HEK293T (cell line): ENCODE measurements around the gene ABR.

Source experiments
- CTCF ChIA-PET: fragments of 350-600 bp; formaldehyde crosslinking; extraction: SDS; loops from one replicate; lab custom pipeline; 2021; ENCODE audit warnings: antibody characterized with exemption, inconsistent platforms; lab: Yijun Ruan, JAX
- POLR2A ChIA-PET: fragments of 350-600 bp; formaldehyde crosslinking; extraction: SDS; loops from one replicate; lab custom pipeline; 2020; ENCODE audit warnings: antibody characterized with exemption, inconsistent platforms; lab: Yijun Ruan, JAX
- DNase-seq: peaks from one replicate; pipeline ENCODE4 v3.0.0; 2012; ENCODE audit warnings: mixed read lengths; ENCODE audit errors: extremely low spot score
- ARNT ChIP-seq: fragments of 450-650 bp; IDR thresholded peaks from 2 replicates; pipeline ENCODE4 v1.6.1; 2017; ENCODE audit warnings: mild to moderate bottlenecking
- BHLHE40 ChIP-seq: fragments of 450-650 bp; IDR thresholded peaks from 2 replicates; pipeline ENCODE4 v1.6.1; 2016; ENCODE audit warnings: mild to moderate bottlenecking, moderate library complexity, borderline replicate concordance
- CTBP1 ChIP-seq: fragments of 450-650 bp; IDR thresholded peaks from 2 replicates; pipeline ENCODE4 v1.6.1; 2016; ENCODE audit warnings: borderline replicate concordance
- ELF4 ChIP-seq: fragments of 450-650 bp; IDR thresholded peaks from 2 replicates; pipeline ENCODE4 v1.6.1; 2017; ENCODE audit warnings: antibody characterized with exemption
- FOXA1 ChIP-seq: fragments of 450-650 bp; IDR thresholded peaks from 2 replicates; pipeline ENCODE4 v1.6.1; 2016; ENCODE audit warnings: mild to moderate bottlenecking
- FOXK2 ChIP-seq: fragments of 450-650 bp; IDR thresholded peaks from 2 replicates; pipeline ENCODE4 v1.6.1; 2016; ENCODE audit warnings: mild to moderate bottlenecking
- FOXM1 ChIP-seq: fragments of 450-650 bp; IDR thresholded peaks from 2 replicates; pipeline ENCODE4 v1.6.1; 2017; ENCODE audit warnings: mild to moderate bottlenecking, borderline replicate concordance
- HDGF ChIP-seq: fragments of 450-650 bp; IDR thresholded peaks from 2 replicates; pipeline ENCODE4 v1.6.1; 2017; ENCODE audit warnings: antibody characterized with exemption, borderline replicate concordance
- L3MBTL2 ChIP-seq: fragments of 450-650 bp; conservative IDR thresholded peaks from 2 replicates; pipeline ENCODE4 v1.6.1; 2016; ENCODE audit warnings: mild to moderate bottlenecking
- LEF1 ChIP-seq: fragments of 450-650 bp; IDR thresholded peaks from 2 replicates; pipeline ENCODE4 v1.6.1; 2017; ENCODE audit warnings: mild to moderate bottlenecking, borderline replicate concordance
- NFRKB ChIP-seq: fragments of 450-650 bp; IDR thresholded peaks from 2 replicates; pipeline ENCODE4 v1.6.1; 2016; ENCODE audit warnings: mild to moderate bottlenecking, moderate library complexity
- SP1 ChIP-seq: fragments of 450-650 bp; IDR thresholded peaks from 2 replicates; pipeline ENCODE4 v1.6.1; 2017
- SUZ12 ChIP-seq: fragments of 450-650 bp; IDR thresholded peaks from 2 replicates; pipeline ENCODE4 v1.6.1; 2016; ENCODE audit warnings: mild to moderate bottlenecking
- TARDBP ChIP-seq: fragments of 450-650 bp; IDR thresholded peaks from 2 replicates; pipeline ENCODE4 v1.6.1; 2016
- ZNF384 ChIP-seq: fragments of 450-650 bp; IDR thresholded peaks from 2 replicates; pipeline ENCODE4 v1.6.1; 2016
- TF ChIP-seq, protein P1 (sequence below): fragments of 450-650 bp; IDR thresholded peaks from 2 replicates; pipeline ENCODE4 v1.6.1; 2016

The ABR gene

GRCh38 chr17:1179818-1180742, at the start of gene ABR:
ABR (minus strand) TSS chr17:1179981; CDS start chr17:1179727, 254 bp downstream.
- TF ChIP-seq CTBP1 = no peak
- no peak for TF ChIP-seq BHLHE40
- TF ChIP-seq ELF4 = no peak
- TF ChIP-seq NFRKB = no peak
- TF ChIP-seq L3MBTL2 = no peak
- no peak for TF ChIP-seq FOXA1
- TF ChIP-seq TARDBP = no peak
- TF ChIP-seq ARNT = no peak
- DNase-seq = peak; percentile 79
- CTCF ChIA-PET = no interaction called here
- POLR2A ChIA-PET = no interaction called here

DNA sequence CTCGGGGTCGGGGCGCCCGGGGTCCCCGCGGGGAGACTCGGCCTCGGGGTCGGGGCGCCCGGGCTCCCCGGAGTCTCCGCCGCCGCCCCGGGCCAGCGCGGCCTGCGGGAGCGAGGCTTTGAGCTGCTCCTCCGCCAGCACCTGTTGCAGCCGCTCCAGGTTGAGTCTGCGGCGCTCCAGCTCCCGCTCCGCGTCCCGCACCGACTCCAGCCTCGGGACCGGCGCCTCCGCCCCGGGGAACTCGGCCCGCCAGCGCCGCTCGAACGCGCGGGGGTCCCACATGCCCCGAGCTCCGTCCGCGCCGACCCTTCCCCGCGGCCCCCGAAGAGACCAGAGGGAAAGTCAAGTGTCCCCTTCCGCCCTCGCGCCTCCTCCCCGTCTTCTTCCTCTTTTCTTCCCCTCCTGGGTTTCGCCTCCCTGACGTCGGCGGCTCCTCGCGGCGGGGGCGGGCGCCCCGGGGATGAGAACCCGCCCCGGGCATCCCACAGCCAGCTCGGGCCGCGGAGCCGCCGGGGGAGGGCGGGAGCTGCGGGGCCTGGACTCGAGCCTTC, 49.6 kb upstream of the ABR start:
- ChIA-PET POLR2A (interaction anchor here (0.6 to 1.5 kb wide), 8 partner anchors 10 to 488 kb away, joined by 3 to 7 read pairs (median 4); no protein-coding TSS in a partner anchor), CTCF (no interaction called here)
- TF ChIP-seq TARDBP (no peak), CTBP1 (no peak), SP1 (no peak), HDGF (no peak), FOXA1 (no peak), LEF1 (no peak)
- TF ChIP-seq, protein P1, sequence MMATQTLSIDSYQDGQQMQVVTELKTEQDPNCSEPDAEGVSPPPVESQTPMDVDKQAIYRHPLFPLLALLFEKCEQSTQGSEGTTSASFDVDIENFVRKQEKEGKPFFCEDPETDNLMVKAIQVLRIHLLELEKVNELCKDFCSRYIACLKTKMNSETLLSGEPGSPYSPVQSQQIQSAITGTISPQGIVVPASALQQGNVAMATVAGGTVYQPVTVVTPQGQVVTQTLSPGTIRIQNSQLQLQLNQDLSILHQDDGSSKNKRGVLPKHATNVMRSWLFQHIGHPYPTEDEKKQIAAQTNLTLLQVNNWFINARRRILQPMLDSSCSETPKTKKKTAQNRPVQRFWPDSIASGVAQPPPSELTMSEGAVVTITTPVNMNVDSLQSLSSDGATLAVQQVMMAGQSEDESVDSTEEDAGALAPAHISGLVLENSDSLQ = no peak

DNA sequence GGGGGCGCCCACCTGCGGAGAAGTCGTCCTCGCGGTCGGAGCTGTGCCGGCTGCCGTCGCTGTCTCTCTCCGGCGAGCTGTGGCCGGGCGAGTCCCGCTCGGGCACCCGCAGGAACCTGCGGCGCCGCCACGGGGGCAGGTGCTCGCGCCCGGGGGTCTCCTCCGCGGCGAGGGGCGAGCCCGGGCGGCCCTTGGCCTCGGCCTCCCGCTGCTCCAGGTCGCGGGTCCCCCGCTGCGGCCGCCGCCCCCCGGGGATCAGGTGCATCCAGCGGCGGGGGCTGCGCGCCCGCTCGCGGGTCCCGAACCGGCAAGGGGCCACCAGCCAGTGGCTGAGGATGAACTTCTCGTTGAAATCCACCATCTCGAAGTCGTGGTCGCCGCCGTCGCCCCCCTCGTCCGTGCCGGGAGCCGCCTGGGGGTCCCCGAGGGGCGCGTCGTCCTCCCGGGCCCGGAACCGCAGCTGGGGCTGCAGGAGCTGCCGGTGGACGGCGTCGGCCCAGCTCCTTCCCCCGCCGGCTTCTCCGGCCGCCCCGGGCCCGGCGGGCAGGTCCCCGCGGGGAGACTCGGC, 49.1 kb upstream of the ABR start:
- ChIA-PET POLR2A (interaction anchor here (0.8 to 1.5 kb wide), 8 partner anchors 9 to 47 kb away, joined by 3 to 7 read pairs (median 4); no protein-coding TSS in a partner anchor), CTCF (no interaction called here)
- no peak for DNase-seq
- TF ChIP-seq HDGF (no peak), L3MBTL2 (no peak), FOXM1 (no peak), TARDBP (no peak), BHLHE40 (no peak)
- TF ChIP-seq, protein P1 = no peak

More for the DNA sequence above, 49.6 kb upstream of the ABR start:
- peak; percentile 47 for DNase-seq

- TF ChIP-seq TARDBP = no peak
- TF ChIP-seq SP1 = no peak
- TF ChIP-seq, protein P1 = no peak
- TF ChIP-seq NFRKB = no peak
- TF ChIP-seq SUZ12 = no peak
- TF ChIP-seq FOXK2 = no peak
- TF ChIP-seq L3MBTL2 = no peak
- TF ChIP-seq FOXA1 = no peak
- no peak for TF ChIP-seq LEF1
- no peak for TF ChIP-seq BHLHE40
- no peak for TF ChIP-seq FOXM1
- no peak for TF ChIP-seq ZNF384
- TF ChIP-seq ELF4 = no peak
- TF ChIP-seq CTBP1 = no peak
- CTCF ChIA-PET = no interaction called here
- DNase-seq = no peak
- POLR2A ChIA-PET = interaction anchor here (0.8 to 1.5 kb wide), 8 partner anchors 9 to 46 kb away, joined by 3 to 7 read pairs (median 4); no protein-coding TSS in a partner anchor
Measured at GRCh38 chr17:1227917-1228780, 48.4 kb upstream of the ABR start.

GRCh38 chr17:1227365-1227764, 47.6 kb upstream of the ABR start:
- ChIA-PET CTCF (no interaction called here), POLR2A (interaction anchor here (0.9 to 1.4 kb wide), 2 partner anchors 13 to 42 kb away, joined by 3 to 4 read pairs; no protein-coding TSS in a partner anchor)
- TF ChIP-seq CTBP1 (no peak), ZNF384 (no peak), FOXA1 (no peak), LEF1 (no peak), TARDBP (no peak), NFRKB (no peak), SP1 (no peak), ELF4 (no peak), FOXM1 (no peak), L3MBTL2 (no peak), BHLHE40 (no peak), HDGF (no peak)
- TF ChIP-seq, protein P1 = no peak
- DNase-seq = no peak
